ENCODE data around the gene ALG14.

DNA sequence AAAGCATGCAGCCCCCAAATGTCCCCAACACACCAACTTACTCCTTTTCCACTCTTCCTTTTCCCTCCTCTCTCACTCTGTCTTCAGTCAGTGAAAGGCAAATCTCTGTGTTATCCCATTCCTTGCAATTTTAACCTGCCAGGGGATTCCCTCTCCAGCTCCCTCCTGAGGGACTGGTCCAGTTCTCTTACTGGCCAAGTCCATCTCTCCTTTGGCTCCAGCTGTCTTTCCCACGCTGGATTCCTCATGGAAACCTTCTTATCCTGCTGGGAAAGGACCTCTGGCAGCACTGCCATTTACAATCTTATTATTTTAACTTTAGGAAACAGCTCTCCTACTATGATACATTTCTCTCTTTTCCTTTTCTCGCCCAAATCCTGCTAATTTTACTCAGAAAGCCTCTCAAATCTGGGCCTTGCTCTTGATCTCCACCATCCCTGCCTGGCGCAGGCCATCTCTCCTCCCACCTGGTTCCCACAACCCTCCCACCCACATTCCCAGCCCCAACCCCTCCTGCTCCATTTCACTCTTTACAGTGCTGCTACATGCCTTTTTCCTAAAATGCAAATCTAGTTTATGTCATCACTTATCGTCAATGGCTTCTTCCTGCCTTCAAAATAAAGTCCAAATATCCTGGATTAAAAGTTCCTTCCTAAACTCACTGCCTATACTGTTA is 73.2 kb downstream of the ALG14 start:
- TF ChIP-seq, protein P1, sequence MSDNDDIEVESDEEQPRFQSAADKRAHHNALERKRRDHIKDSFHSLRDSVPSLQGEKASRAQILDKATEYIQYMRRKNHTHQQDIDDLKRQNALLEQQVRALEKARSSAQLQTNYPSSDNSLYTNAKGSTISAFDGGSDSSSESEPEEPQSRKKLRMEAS (IDR thresholded peaks at IDR 0.05; ENCODE audit: insufficient read depth, insufficient read length): no peak
- no peak for TF ChIP-seq CTCF (IDR thresholded peaks at IDR 0.05; ENCODE audit: extremely low read depth in 1 of 2, insufficient read depth in 1 of 2, low read depth in 1 of 2, low read length in 2 of 2)
- no peak for TF ChIP-seq JUN (IDR thresholded peaks at IDR 0.05; ENCODE audit: borderline replicate concordance, insufficient read depth, insufficient read length, low read depth)
- no peak for TF ChIP-seq EZH2 (IDR thresholded peaks at IDR 0.05; ENCODE audit: borderline replicate concordance, low read depth, low read length, severe bottlenecking)
- TF ChIP-seq MYC (IDR thresholded peaks at IDR 0.05; ENCODE audit: low read depth, low read length): no peak
- TF ChIP-seq POLR2AphosphoS5 (IDR thresholded peaks at IDR 0.05; ENCODE audit: insufficient read depth, low read depth, low read length): no peak
- TF ChIP-seq POLR2A (IDR thresholded peaks at IDR 0.05; ENCODE audit: low read depth, low read length): no peak
- TF ChIP-seq FOS (IDR thresholded peaks at IDR 0.05; ENCODE audit: borderline replicate concordance, insufficient read depth, low read length): no peak
- TF ChIP-seq GATA2 (IDR thresholded peaks at IDR 0.05; ENCODE audit: insufficient read depth, insufficient read length, low read depth, low read length): no peak

All from endothelial cell of umbilical vein (primary cell).